Fibroblast of villous mesenchyme (primary cell): ENCODE results near the gene SAP25. TPM values are rescaled to one million over a fixed set of nuclear protein-coding genes. Genes with fewer than 3 reads are reported as not detected.
A peak's percentile ranks its signal among the peaks of the same experiment; 100 is the strongest.

Source experiments
- DNase-seq: peaks from one replicate; pipeline ENCODE4 v3.0.0-alpha.2; 2010; ENCODE audit warnings: low read depth
- H3K4me3 ChIP-seq: 2 replicates; pipeline ENCODE4 v1.5.1; 2011; ENCODE audit warnings: low read depth, mild to moderate bottlenecking, low read length
- CTCF ChIP-seq: IDR thresholded peaks from 2 replicates; pipeline ENCODE4 v1.5.1; 2012; ENCODE audit warnings: low read depth, mild to moderate bottlenecking, low read length; ENCODE audit not compliant: insufficient read depth
- total RNA-seq: library from RNA; depleted of rRNA; stranded (reverse); fragments of >200 nt; gene quantifications from 2 replicates; pipeline ENCODE4 v1.2.3, GENCODE V29; 2012

Gene SAP25
- total RNA-seq, 1 donor: not detected

- TF ChIP-seq CTCF: peak; percentile 5
- H3K4me3 ChIP-seq: no peak overlapping the region
- DNase-seq: peak; percentile 15
Observed at GRCh38 chr7:100547872-100548271, 25.8 kb downstream of the SAP25 start.

- no peak for TF ChIP-seq CTCF
- DNase-seq: no peak
- no peak overlapping the region for H3K4me3 ChIP-seq
Observed at GRCh38 chr7:100546926-100547800, 26.5 kb downstream of the SAP25 start.

DNA sequence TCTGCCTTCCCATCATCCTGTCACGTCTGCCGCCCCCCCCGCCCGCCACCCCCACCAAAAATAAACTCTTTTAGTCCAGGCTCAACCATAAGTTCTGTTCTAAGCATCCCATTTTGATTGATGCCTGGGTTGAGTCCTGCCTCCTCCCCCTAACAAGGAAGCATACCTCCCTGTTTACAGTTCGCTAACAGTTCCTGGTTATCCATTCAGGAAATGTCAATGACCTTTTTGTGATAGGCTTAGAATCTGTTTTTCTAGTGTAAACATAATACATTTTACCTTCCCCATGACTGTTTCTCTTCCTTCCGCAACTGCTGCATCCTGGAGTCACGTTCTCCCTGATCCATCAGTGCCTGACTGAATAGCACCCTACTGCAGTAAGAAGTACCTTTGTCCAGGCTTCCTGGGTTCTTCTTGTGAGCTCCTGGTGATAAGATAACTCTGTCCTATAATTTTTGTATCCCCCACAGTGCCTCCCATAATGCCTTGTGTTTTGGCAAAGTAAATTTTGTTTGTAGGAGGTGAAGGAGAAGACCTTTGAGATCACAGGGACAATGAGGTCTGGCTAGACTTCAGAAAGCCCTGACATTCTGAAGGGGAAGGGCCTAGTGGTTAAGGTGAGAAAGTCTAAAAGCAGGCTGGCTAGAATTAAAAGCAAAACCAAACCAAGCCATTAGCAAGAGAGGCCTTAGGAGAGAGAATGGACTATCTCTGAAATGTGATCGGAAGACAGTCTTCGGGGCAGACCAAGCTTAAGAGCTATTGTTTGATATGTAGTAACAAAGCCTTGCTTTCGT, 27.4 kb downstream of the SAP25 start:
- peak; percentile 25 for DNase-seq
- H3K4me3 ChIP-seq: no peak overlapping the region

DNA sequence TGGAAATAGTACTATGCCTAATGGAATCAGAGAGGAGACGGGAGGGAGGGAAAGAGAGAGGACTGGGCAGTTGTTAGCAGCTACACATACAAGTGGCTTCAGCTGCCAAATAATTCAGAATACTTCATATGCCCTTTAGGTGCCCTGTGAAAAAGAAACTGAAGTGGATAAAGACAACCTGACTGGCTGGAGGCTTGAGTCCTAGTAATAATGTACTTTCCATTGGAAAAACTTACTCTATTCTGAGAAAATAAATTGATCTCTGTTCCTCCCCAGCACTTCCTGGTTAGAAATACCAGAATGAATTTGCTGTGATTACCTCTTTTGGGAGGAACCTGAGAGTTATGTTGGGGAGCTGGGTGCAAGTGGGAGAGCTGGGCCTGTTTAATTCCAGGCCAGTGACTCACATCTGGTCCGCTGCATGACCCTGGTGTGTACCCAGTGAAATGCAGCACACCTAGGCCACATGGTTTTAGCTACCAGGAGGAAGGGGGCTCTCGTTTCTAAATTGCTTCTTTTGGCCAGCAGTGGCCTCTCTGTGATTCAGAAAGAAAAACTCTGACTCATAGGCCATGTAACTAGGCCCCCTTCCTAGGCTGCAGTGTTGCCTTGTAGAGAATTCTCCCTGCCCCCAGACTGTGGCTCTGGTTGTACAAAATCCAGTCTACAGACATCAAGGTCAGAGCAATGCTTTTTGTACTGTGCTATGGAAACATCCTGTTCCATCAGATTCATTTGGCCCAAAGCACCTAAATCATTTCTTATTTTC, 28.2 kb downstream of the SAP25 start:
- peak; percentile 21 for TF ChIP-seq CTCF
- peak; percentile 86 for DNase-seq
- H3K4me3 ChIP-seq: no peak overlapping the region

More for the DNA sequence above, 27.4 kb downstream of the SAP25 start:
- TF ChIP-seq CTCF: no peak

GRCh38 chr7:100544967-100545359, 28.7 kb downstream of the SAP25 start:
- H3K4me3 ChIP-seq: no peak overlapping the region
- no peak for TF ChIP-seq CTCF
- peak; percentile 58 for DNase-seq

DNA sequence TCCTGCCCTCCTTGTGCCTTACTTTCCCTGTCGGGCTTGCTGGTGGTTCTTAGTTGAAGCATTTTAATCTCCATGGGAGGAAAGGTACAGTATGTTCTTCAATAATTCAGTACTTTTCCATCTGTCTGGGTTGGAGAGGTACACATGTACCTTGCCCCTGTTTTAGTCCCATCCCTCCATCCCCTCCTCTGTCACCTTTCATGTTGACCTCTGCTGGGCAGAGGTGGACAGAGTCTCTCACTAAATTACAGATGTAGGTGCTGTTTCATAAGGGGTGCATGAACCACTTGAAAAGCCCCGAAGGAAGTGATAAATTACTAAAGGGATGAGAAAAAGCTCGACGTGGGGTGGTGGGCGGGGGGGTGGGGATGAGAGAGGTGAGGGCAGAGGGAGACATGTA, 29.3 kb downstream of the SAP25 start:
- no peak for DNase-seq
- no peak overlapping the region for H3K4me3 ChIP-seq
- TF ChIP-seq CTCF: no peak
